Thyroid gland (tissue), 4 donors: ENCODE results near the gene RBL1. TPM values are rescaled to one million over a fixed set of nuclear protein-coding genes. Genes with fewer than 3 reads are reported as not detected.
"Not testable (repeated sequence)": the region's sequence is repeated elsewhere in the genome, so short reads cannot be mapped to it uniquely, and the experiment has no call there.

ENCODE experiments used
- DNase-seq, 2 donors: peaks; one replicate each; pipeline ENCODE4 v3.0.0-alpha.2; 2019
- H3K27ac ChIP-seq, 3 donors: fragments of 200-600 bp; sonication (generic); 1 replicate in 2 of 3; 2 replicates in 1 of 3; pipeline ENCODE4 v1.5.1; 2016 to 2019; ENCODE audit warnings: mild to moderate bottlenecking in 1 of 3, moderate library complexity in 1 of 3
- H3K27me3 ChIP-seq: fragments of 200-600 bp; sonication (generic); one replicate; pipeline ENCODE4 v1.5.1; 2019
- H3K36me3 ChIP-seq, 2 donors: fragments of 200-600 bp; sonication (generic); one replicate each; pipeline ENCODE4 v1.5.1; 2016 to 2019
- H3K4me1 ChIP-seq, 2 donors: fragments of 200-600 bp; sonication (generic); one replicate each; pipeline ENCODE4 v1.5.1; 2017 to 2019
- H3K4me3 ChIP-seq, 3 donors: fragments of 200-600 bp; sonication (generic); replicated peaks in 1 of 3; 1 replicate in 2 of 3; 2 replicates in 1 of 3; pipeline ENCODE4 v1.5.1; 2016; ENCODE audit warnings: mild to moderate bottlenecking in 1 of 3
- H3K9me3 ChIP-seq: fragments of 200-600 bp; sonication (generic); one replicate; pipeline ENCODE4 v1.5.1; 2017
- POLR2A ChIP-seq, 2 donors: fragments of 450-650 bp; IDR thresholded peaks; one replicate each; pipeline ENCODE4 v1.6.1; 2017; ENCODE audit warnings: antibody characterized with exemption in 2 of 2, mild to moderate bottlenecking in 2 of 2, moderate library complexity in 1 of 2
- WGBS, 2 donors: methylation state at CpG; one replicate each; pipeline ENCODE4 v1.1.5; 2017; 5-methylcytosine and 5-hydroxymethylcytosine counted together
- intact Hi-C: fragments of 100-400 bp; cut with DNase I; formaldehyde crosslinking; loops from one replicate; pipeline ENCODE4 v1.15.1; 2023
- total RNA-seq, 4 donors: library from RNA; depleted of rRNA; stranded (reverse); fragments of >200 nt; gene quantifications; one replicate each; pipeline ENCODE4 v1.2.3, GENCODE V29; 2016
- TF ChIP-seq, protein P1 (sequence below), 6 experiments: fragments of 200-600 bp in 3 of 6; fragments of 450-650 bp in 3 of 6; sonication (generic) in 3 of 6; IDR thresholded peaks; one replicate each; pipeline ENCODE4 v1.5.1; 2016 to 2019; ENCODE audit warnings: antibody characterized with exemption in 6 of 6, mild to moderate bottlenecking in 2 of 6, inconsistent platforms in 1 of 6, moderate library complexity in 1 of 6

RBL1 gene
- total RNA-seq, 4 donors from 2014 or later = 6.4 to 12.1 (median 7.1) TPM

GRCh38 chr20:37075932-37076685 lies 19.7 kb downstream of the RBL1 start:
- Histone ChIP-seq H3K36me3 (no peaks in the 10 kb centered on the region), H3K4me3 (no peak overlapping the region), H3K27ac (no peak overlapping the region), H3K9me3 (no peaks in the 10 kb centered on the region), H3K4me1 (no peaks in the 10 kb centered on the region), H3K27me3 (no peaks in the 10 kb centered on the region)
- no peak for TF ChIP-seq POLR2A (IDR thresholded peaks at IDR 0.05)
- TF ChIP-seq, protein P1, sequence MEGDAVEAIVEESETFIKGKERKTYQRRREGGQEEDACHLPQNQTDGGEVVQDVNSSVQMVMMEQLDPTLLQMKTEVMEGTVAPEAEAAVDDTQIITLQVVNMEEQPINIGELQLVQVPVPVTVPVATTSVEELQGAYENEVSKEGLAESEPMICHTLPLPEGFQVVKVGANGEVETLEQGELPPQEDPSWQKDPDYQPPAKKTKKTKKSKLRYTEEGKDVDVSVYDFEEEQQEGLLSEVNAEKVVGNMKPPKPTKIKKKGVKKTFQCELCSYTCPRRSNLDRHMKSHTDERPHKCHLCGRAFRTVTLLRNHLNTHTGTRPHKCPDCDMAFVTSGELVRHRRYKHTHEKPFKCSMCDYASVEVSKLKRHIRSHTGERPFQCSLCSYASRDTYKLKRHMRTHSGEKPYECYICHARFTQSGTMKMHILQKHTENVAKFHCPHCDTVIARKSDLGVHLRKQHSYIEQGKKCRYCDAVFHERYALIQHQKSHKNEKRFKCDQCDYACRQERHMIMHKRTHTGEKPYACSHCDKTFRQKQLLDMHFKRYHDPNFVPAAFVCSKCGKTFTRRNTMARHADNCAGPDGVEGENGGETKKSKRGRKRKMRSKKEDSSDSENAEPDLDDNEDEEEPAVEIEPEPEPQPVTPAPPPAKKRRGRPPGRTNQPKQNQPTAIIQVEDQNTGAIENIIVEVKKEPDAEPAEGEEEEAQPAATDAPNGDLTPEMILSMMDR (IDR thresholded peaks at IDR 0.05) = no peak
- intact Hi-C loops = no loop called here
- DNase-seq = no peak
- 91 to 94% methylated on average over 3 of the region's 3 CpGs for WGBS, 2 donors

- intact Hi-C loops = no loop called here
- DNase-seq = no peak
- H3K4me1 ChIP-seq = no peaks in the 10 kb centered on the region
- TF ChIP-seq POLR2A (IDR thresholded peaks at IDR 0.05) = no peak
- TF ChIP-seq, protein P1 (IDR thresholded peaks at IDR 0.05) = no peak
- no peak overlapping the region for H3K27ac ChIP-seq
- H3K27me3 ChIP-seq = no peaks in the 10 kb centered on the region
- WGBS, 2 donors = 92 to 96% methylated on average over 17 of the region's 17 CpGs
- no peaks in the 10 kb centered on the region for H3K9me3 ChIP-seq
- no peak overlapping the region for H3K4me3 ChIP-seq
- H3K36me3 ChIP-seq = no peaks in the 10 kb centered on the region
These were observed 23.3 kb downstream of the RBL1 start for GRCh38 chr20:37072293-37073196.

- no peak for DNase-seq
- TF ChIP-seq, protein P1 (IDR thresholded peaks at IDR 0.05) = no peak
- TF ChIP-seq POLR2A (IDR thresholded peaks at IDR 0.05) = no peak
- H3K36me3 ChIP-seq = no peaks in the 10 kb centered on the region
- no peaks in the 10 kb centered on the region for H3K27me3 ChIP-seq
- H3K4me1 ChIP-seq = no peaks in the 10 kb centered on the region
- H3K27ac ChIP-seq = no peak overlapping the region
- 73 to 76% methylated on average over 4 of the region's 4 CpGs for WGBS, 2 donors
- no peaks in the 10 kb centered on the region for H3K9me3 ChIP-seq
- intact Hi-C loops = no loop called here
- no peak overlapping the region for H3K4me3 ChIP-seq
These were observed 24.3 kb downstream of the RBL1 start for GRCh38 chr20:37071481-37071911.

GRCh38 chr20:37069563-37069962 lies 26.2 kb downstream of the RBL1 start:
- H3K27ac ChIP-seq, DNase-seq, H3K9me3 ChIP-seq, H3K36me3 ChIP-seq, H3K27me3 ChIP-seq, H3K4me1 ChIP-seq, intact Hi-C loops, H3K4me3 ChIP-seq: not testable (repeated sequence)
- 86 to 92% methylated on average over 2 to 5 of the region's 25 CpGs for WGBS, 2 donors

- H3K4me1 ChIP-seq = no peaks in the 10 kb centered on the region
- intact Hi-C loops = no loop called here
- 94% methylated on average over 2 of the region's 2 CpGs for WGBS, 2 donors
These were observed 29.6 kb downstream of the RBL1 start for GRCh38 chr20:37066168-37066567.

More at GRCh38 chr20:37066168-37066567, 29.6 kb downstream of the RBL1 start:
- Histone ChIP-seq H3K27ac (no peak overlapping the region), H3K27me3 (no peaks in the 10 kb centered on the region), H3K4me3 (no peak overlapping the region), H3K36me3 (peaks cover 0 to 7% of the 10 kb centered on the region in 2 donors), H3K9me3 (no peaks in the 10 kb centered on the region)
- no peak for TF ChIP-seq POLR2A (IDR thresholded peaks at IDR 0.05)
- TF ChIP-seq, protein P1 (IDR thresholded peaks at IDR 0.05) = no peak
- DNase-seq = no peak
